ENCODE results near the gene ABCC3. TPM values are rescaled to one million over a fixed set of nuclear protein-coding genes. Genes with fewer than 3 reads are reported as not detected.
A peak's percentile ranks its signal among the peaks of the same experiment; 100 is the strongest.

Gene ABCC3
- total RNA-seq, 2 donors from 2014 or later = 0.22 to 0.91 TPM

GRCh38 chr17:50647187-50647586 lies 12.5 kb downstream of the ABCC3 start:
- Histone ChIP-seq H3K27ac (ENCODE audit: low read depth, low read length) (no peak overlapping the region), H3K27me3 (ENCODE audit: control insufficient read depth, insufficient read depth, low read length, poor library complexity, severe bottlenecking) (no peaks in the 10 kb centered on the region), H3K4me1 (ENCODE audit: control insufficient read depth, insufficient read depth, low read length) (no peaks in the 10 kb centered on the region), H3K9me3 (ENCODE audit: control insufficient read depth, low read length) (no peaks in the 10 kb centered on the region), H3K9ac (ENCODE audit: extremely low read depth, low read length, poor library complexity, severe bottlenecking) (no peak overlapping the region), H3K4me3 (ENCODE audit: low read length) (no peak overlapping the region), H3K36me3 (ENCODE audit: control insufficient read depth, insufficient read depth, low read length) (no peaks in the 10 kb centered on the region)
- WGBS, 2 experiments (ENCODE audit: insufficient coverage in 1 of 2, insufficient read length in 1 of 2) = 95 to 100% methylated on average over 2 of the region's 2 CpGs
- H3K36me3 Mint-ChIP-seq (ENCODE audit: low read depth) = no peaks in the 10 kb centered on the region
- H3K27me3 Mint-ChIP-seq (ENCODE audit: insufficient read depth) = no peaks in the 10 kb centered on the region
- H3K9me3 Mint-ChIP-seq = peaks cover 3% of the 10 kb centered on the region
- no peak overlapping the region for H3K4me3 Mint-ChIP-seq
- H3K4me1 Mint-ChIP-seq = no peaks in the 10 kb centered on the region
- peak; percentile 35 for DNase-seq
- no peak for TF ChIP-seq CTCF (conservative IDR thresholded peaks at IDR 0.05)
- H3K27ac Mint-ChIP-seq = no peak overlapping the region

GRCh38 chr17:50649042-50649908 lies 14.6 kb downstream of the ABCC3 start:
- Mint-ChIP-seq H3K9me3 (peaks cover 16% of the 10 kb centered on the region), H3K4me3 (no peak overlapping the region), H3K4me1 (no peaks in the 10 kb centered on the region), H3K36me3 (ENCODE audit: low read depth) (no peaks in the 10 kb centered on the region), H3K27me3 (ENCODE audit: insufficient read depth) (no peaks in the 10 kb centered on the region), H3K27ac (no peak overlapping the region)
- no peaks in the 10 kb centered on the region for H3K36me3 ChIP-seq (ENCODE audit: control insufficient read depth, insufficient read depth, low read length)
- TF ChIP-seq CTCF (conservative IDR thresholded peaks at IDR 0.05) = no peak
- H3K27me3 ChIP-seq (ENCODE audit: control insufficient read depth, insufficient read depth, low read length, poor library complexity, severe bottlenecking) = no peaks in the 10 kb centered on the region
- peaks cover 7% of the 10 kb centered on the region for H3K9me3 ChIP-seq (ENCODE audit: control insufficient read depth, low read length)
- no peak overlapping the region for H3K9ac ChIP-seq (ENCODE audit: extremely low read depth, low read length, poor library complexity, severe bottlenecking)
- H3K4me1 ChIP-seq (ENCODE audit: control insufficient read depth, insufficient read depth, low read length) = no peaks in the 10 kb centered on the region
- 83 to 93% methylated on average over 5 to 7 of the region's 7 CpGs for WGBS, 2 experiments (ENCODE audit: insufficient coverage in 1 of 2, insufficient read length in 1 of 2)
- no peak for DNase-seq
- no peak overlapping the region for H3K4me3 ChIP-seq (ENCODE audit: low read length)
- H3K27ac ChIP-seq (ENCODE audit: low read depth, low read length) = no peak overlapping the region

GRCh38 chr17:50651661-50652060 lies 17.0 kb downstream of the ABCC3 start:
- no peaks in the 10 kb centered on the region for H3K4me1 ChIP-seq (ENCODE audit: control insufficient read depth, insufficient read depth, low read length)
- no peak overlapping the region for H3K9ac ChIP-seq (ENCODE audit: extremely low read depth, low read length, poor library complexity, severe bottlenecking)
- Mint-ChIP-seq H3K36me3 (ENCODE audit: low read depth) (no peaks in the 10 kb centered on the region), H3K27me3 (ENCODE audit: insufficient read depth) (no peaks in the 10 kb centered on the region), H3K4me1 (peaks cover 5% of the 10 kb centered on the region), H3K9me3 (peaks cover 16% of the 10 kb centered on the region), H3K27ac (no peak overlapping the region), H3K4me3 (no peak overlapping the region)
- DNase-seq = no peak
- H3K27ac ChIP-seq (ENCODE audit: low read depth, low read length) = no peak overlapping the region
- no peak overlapping the region for H3K4me3 ChIP-seq (ENCODE audit: low read length)
- TF ChIP-seq CTCF (conservative IDR thresholded peaks at IDR 0.05) = no peak
- no peaks in the 10 kb centered on the region for H3K27me3 ChIP-seq (ENCODE audit: control insufficient read depth, insufficient read depth, low read length, poor library complexity, severe bottlenecking)
- 86% methylated on average over 2 of the region's 2 CpGs; no CpG with 5 or more reads in 1 of the 2 experiments for WGBS, 2 experiments (ENCODE audit: insufficient coverage in 1 of 2, insufficient read length in 1 of 2)
- no peaks in the 10 kb centered on the region for H3K36me3 ChIP-seq (ENCODE audit: control insufficient read depth, insufficient read depth, low read length)
- H3K9me3 ChIP-seq (ENCODE audit: control insufficient read depth, low read length) = peaks cover 7% of the 10 kb centered on the region
